Measurements from ENCODE around the gene EPN3. TPM values are rescaled to one million over a fixed set of nuclear protein-coding genes. Genes with fewer than 3 reads are reported as not detected.

The EPN3 gene
- total RNA-seq, 1 donor from 2014 or later = not detected

DNA sequence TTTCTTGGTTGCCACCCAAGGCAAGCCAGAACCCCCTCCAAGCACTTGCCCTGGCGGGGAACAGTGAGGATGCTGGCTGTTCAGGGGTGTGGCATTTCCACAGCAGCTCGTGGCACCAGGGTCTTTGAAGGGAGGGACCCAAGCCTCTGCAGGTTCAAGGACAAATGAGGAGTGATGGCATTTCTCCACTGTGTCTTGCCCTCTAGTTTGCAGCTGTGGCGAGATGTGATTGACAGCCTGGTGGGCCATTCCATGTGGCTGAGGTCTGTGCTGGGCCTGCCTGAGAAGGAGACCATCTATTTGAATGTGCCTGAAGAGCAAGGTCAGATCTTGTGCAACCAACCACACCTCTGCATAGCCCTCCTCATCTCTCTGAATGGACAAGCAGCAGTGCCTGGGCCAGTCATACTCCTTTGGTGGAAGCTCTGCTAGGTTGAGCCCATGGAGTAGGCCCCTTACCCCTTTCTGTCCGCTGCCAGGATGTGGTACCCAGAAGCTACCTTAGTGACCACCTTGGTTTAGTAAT, 4.5 kb upstream of the EPN3 start:
- TF ChIP-seq, protein P1, sequence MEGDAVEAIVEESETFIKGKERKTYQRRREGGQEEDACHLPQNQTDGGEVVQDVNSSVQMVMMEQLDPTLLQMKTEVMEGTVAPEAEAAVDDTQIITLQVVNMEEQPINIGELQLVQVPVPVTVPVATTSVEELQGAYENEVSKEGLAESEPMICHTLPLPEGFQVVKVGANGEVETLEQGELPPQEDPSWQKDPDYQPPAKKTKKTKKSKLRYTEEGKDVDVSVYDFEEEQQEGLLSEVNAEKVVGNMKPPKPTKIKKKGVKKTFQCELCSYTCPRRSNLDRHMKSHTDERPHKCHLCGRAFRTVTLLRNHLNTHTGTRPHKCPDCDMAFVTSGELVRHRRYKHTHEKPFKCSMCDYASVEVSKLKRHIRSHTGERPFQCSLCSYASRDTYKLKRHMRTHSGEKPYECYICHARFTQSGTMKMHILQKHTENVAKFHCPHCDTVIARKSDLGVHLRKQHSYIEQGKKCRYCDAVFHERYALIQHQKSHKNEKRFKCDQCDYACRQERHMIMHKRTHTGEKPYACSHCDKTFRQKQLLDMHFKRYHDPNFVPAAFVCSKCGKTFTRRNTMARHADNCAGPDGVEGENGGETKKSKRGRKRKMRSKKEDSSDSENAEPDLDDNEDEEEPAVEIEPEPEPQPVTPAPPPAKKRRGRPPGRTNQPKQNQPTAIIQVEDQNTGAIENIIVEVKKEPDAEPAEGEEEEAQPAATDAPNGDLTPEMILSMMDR (IDR thresholded peaks at IDR 0.05) = no peak
- no peaks in the 10 kb centered on the region for H3K4me1 Mint-ChIP-seq (ENCODE audit: low read depth)
- DNase-seq (ENCODE audit: low spot score) = no peak
- no peak overlapping the region for H3K27ac Mint-ChIP-seq (ENCODE audit: unreplicated experiment)
- no peaks in the 10 kb centered on the region for H3K36me3 Mint-ChIP-seq (ENCODE audit: low read depth)
- peaks cover 26% of the 10 kb centered on the region for H3K27me3 Mint-ChIP-seq (ENCODE audit: low read depth)
- H3K4me3 Mint-ChIP-seq (ENCODE audit: unreplicated experiment) = no peak overlapping the region
- H3K9me3 Mint-ChIP-seq (ENCODE audit: low read depth) = no peaks in the 10 kb centered on the region

DNA sequence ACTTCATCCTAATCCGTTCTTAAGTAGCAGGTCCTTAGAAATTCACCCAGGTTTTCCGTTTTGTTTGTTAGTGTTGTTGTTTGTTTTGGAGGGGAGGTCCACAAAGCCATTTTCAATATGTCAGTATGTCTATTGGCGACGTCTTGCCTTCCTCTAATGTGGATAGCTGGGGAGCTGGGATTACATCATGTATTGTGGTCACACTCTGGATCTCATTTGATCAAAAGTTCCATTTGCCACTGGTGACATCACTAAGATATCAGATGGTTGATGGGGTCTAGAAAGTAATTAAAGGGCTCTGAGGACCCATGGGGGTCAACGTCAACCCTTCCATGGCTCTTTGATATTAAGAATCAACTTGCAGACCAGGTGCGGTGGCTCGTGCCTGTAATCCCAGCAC, 2.7 kb upstream of the EPN3 start:
- TF ChIP-seq, protein P1 (IDR thresholded peaks at IDR 0.05) = no peak
- Mint-ChIP-seq H3K4me3 (ENCODE audit: unreplicated experiment) (no peak overlapping the region), H3K9me3 (ENCODE audit: low read depth) (no peaks in the 10 kb centered on the region), H3K36me3 (ENCODE audit: low read depth) (no peaks in the 10 kb centered on the region), H3K27me3 (ENCODE audit: low read depth) (peaks cover 34% of the 10 kb centered on the region), H3K4me1 (ENCODE audit: low read depth) (peaks cover 14% of the 10 kb centered on the region), H3K27ac (ENCODE audit: unreplicated experiment) (no peak overlapping the region)
- no peak for DNase-seq (ENCODE audit: low spot score)

DNA sequence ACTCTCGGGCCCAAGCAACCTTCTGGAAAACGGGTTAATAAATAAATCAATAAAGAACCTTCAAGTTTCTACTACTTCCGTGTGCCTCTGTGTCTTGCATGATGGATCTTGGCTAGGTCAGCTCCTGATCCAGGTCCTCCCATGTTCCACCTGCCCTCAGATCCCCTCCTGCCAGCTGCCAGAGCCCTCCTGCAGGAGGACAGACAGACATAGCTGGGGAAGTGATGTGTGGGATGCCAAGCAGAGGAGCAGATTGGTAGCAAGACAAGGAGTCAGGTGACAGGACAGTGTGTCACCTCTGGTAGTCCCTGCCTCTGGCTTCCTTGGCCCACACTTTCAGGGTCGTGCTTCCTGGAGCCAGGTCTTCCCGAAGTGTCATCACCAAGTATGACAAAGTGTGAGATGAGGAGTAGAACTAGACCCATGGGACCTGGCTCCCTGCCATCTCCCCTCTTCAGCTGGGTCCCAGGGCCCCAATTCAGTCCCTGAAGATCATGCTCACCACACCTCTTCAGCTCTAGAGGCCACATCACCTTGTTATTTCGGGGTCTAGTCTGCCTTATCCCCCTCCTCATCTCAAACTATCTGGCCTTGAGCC, 1.0 kb upstream of the EPN3 start:
- TF ChIP-seq, protein P1 (IDR thresholded peaks at IDR 0.05) = no peak
- no peaks in the 10 kb centered on the region for H3K9me3 Mint-ChIP-seq (ENCODE audit: low read depth)
- no peaks in the 10 kb centered on the region for H3K36me3 Mint-ChIP-seq (ENCODE audit: low read depth)
- peaks cover 34% of the 10 kb centered on the region for H3K27me3 Mint-ChIP-seq (ENCODE audit: low read depth)
- DNase-seq (ENCODE audit: low spot score) = no peak
- peaks cover 14% of the 10 kb centered on the region for H3K4me1 Mint-ChIP-seq (ENCODE audit: low read depth)
- H3K27ac Mint-ChIP-seq (ENCODE audit: unreplicated experiment) = no peak overlapping the region
- no peak overlapping the region for H3K4me3 Mint-ChIP-seq (ENCODE audit: unreplicated experiment)

DNA sequence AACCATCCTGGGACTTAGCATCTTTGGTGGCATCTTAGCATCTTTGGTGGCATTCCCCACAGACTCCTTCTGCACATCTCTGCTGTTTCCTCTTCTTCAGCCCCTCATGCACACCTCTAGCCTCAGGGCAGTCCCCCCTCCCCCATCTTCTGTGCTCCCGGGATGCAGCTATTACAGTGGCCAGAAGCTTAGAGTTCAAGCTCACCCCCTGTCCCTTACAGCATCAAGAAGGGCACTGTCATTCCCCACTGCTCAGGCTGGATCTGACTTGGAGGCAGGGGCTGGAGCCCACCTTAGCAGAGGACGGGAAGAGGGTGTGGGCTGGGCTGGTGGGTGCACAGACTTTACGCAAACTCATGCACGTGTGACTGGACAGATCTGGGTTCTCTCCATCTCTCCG, 650 bp downstream of the EPN3 start:
- Mint-ChIP-seq H3K36me3 (ENCODE audit: low read depth) (no peaks in the 10 kb centered on the region), H3K9me3 (ENCODE audit: low read depth) (no peaks in the 10 kb centered on the region), H3K27ac (ENCODE audit: unreplicated experiment) (no peak overlapping the region), H3K27me3 (ENCODE audit: low read depth) (peaks cover 34% of the 10 kb centered on the region), H3K4me3 (ENCODE audit: unreplicated experiment) (no peak overlapping the region), H3K4me1 (ENCODE audit: low read depth) (peaks cover 14% of the 10 kb centered on the region)
- TF ChIP-seq, protein P1 (IDR thresholded peaks at IDR 0.05) = no peak
- no peak for DNase-seq (ENCODE audit: low spot score)

DNA sequence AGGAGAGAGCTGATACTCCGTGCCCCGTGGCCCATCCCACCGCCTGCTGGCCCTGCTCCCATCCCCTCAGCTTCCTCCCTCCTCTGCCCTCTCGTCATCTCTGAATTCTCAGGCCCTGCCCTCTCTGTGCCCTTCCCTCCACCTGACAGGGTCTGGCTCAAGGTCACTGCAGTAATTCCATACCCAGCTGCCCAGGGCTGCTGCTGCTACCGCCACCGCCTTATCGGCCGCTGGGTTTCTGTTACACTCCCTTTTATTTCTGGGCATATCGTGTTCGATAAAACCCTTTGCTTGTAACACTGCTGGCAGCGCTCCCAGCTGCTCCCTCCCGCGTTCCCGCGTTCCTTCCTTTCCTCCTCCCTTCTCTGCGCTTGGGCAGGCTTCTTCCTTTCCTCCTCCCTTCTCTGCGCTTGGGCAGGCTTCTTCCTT, 1.2 kb downstream of the EPN3 start:
- Mint-ChIP-seq H3K27me3 (ENCODE audit: low read depth) (peaks cover 34% of the 10 kb centered on the region), H3K4me1 (ENCODE audit: low read depth) (peaks cover 14% of the 10 kb centered on the region), H3K4me3 (ENCODE audit: unreplicated experiment) (no peak overlapping the region), H3K27ac (ENCODE audit: unreplicated experiment) (no peak overlapping the region), H3K9me3 (ENCODE audit: low read depth) (no peaks in the 10 kb centered on the region), H3K36me3 (ENCODE audit: low read depth) (no peaks in the 10 kb centered on the region)
- TF ChIP-seq, protein P1 (IDR thresholded peaks at IDR 0.05) = no peak
- no peak for DNase-seq (ENCODE audit: low spot score)

Data from chondrocyte (in vitro differentiated cells).